T-cell (primary cell): ENCODE data around the gene S100A2. TPM values are rescaled to one million over a fixed set of nuclear protein-coding genes. Genes with fewer than 3 reads are reported as not detected.

Source experiments
- ATAC-seq, 4 experiments: fragments of 200-7000 bp in 3 of 4; fragments of 150-1000 bp in 1 of 4; cut with Tn5 transposase; replicated peaks in 1 of 4; 1 replicate in 3 of 4; 2 replicates in 1 of 4; pipeline ENCODE4 v1.10.0; 2021; ENCODE audit warnings: moderate library complexity in 3 of 4, mild to moderate bottlenecking in 2 of 4, moderate number of reproducible peaks in 1 of 4
- CTCF ChIA-PET, 2 donors: fragments of 300-600 bp; sonication (Branson Sonifier 250); formaldehyde crosslinking; loops; one replicate each; lab custom pipeline; 2022; ENCODE audit warnings: antibody characterized with exemption in 2 of 2; lab: Charles Lee
- POLR2A ChIA-PET, 2 donors: fragments of 300-600 bp; sonication (Branson Sonifier 250); formaldehyde crosslinking; loops; one replicate each; lab custom pipeline; 2022; ENCODE audit warnings: antibody characterized with exemption in 2 of 2; lab: Charles Lee
- DNase-seq, 35 experiments: peaks; one replicate each; pipeline versions ENCODE4 v3.0.0 to v3.0.0-alpha.2; 2013 to 2023
- H3K27ac ChIP-seq: one replicate; pipeline ENCODE4 v1.5.1; 2013; ENCODE audit warnings: low read length
- H3K27me3 ChIP-seq, 2 experiments: replicated peaks in 1 of 2; 1 replicate in 1 of 2; 2 replicates in 1 of 2; pipeline versions ENCODE4 v1.6.1 to v1.7.0; 2013; ENCODE audit warnings: low read length in 1 of 2, mixed read lengths in 1 of 2; ENCODE audit not compliant: control insufficient read depth in 2 of 2, insufficient read depth in 2 of 2; ENCODE audit errors: extremely low read depth in 1 of 2
- H3K36me3 ChIP-seq, 2 donors: 1 replicate in 1 of 2; 2 replicates in 1 of 2; pipeline versions ENCODE4 v1.6.1 to v1.7.0; 2013; ENCODE audit warnings: low read length in 1 of 2; ENCODE audit not compliant: control insufficient read depth in 2 of 2, insufficient read depth in 1 of 2; ENCODE audit errors: extremely low read depth in 1 of 2
- H3K4me1 ChIP-seq, 2 experiments: 1 replicate in 1 of 2; 2 replicates in 1 of 2; pipeline versions ENCODE4 v1.6.1 to v1.7.0; 2013; ENCODE audit warnings: low read length in 2 of 2, mixed read lengths in 1 of 2; ENCODE audit not compliant: insufficient read depth in 2 of 2, control insufficient read depth in 1 of 2; ENCODE audit errors: extremely low read depth in 1 of 2
- H3K4me3 ChIP-seq, 2 donors: 1 replicate in 1 of 2; 2 replicates in 1 of 2; pipeline versions ENCODE4 v1.5.1 to v1.7.0; 2013; ENCODE audit warnings: mild to moderate bottlenecking in 2 of 2, low read length in 1 of 2, moderate library complexity in 1 of 2; ENCODE audit not compliant: control insufficient read depth in 1 of 2; ENCODE audit errors: extremely low read depth in 1 of 2
- H3K9me3 ChIP-seq: 2 replicates; pipeline ENCODE4 v1.7.0; 2013
- H3K27ac Mint-ChIP-seq, 2 donors: one replicate each; pipeline ENCODE4 v1.8.0; 2020 to 2021; ENCODE audit warnings: mild to moderate bottlenecking in 2 of 2, mixed read lengths in 2 of 2
- H3K27me3 Mint-ChIP-seq, 2 donors: one replicate each; pipeline ENCODE4 v1.8.0; 2021 to 2022; ENCODE audit warnings: mixed read lengths in 2 of 2
- H3K36me3 Mint-ChIP-seq: one replicate; pipeline ENCODE4 v1.8.0; 2021; ENCODE audit warnings: mixed read lengths
- H3K4me1 Mint-ChIP-seq, 3 donors: one replicate each; pipeline ENCODE4 v1.8.0; 2020 to 2022; ENCODE audit warnings: mixed read lengths in 3 of 3, mild to moderate bottlenecking in 1 of 3
- H3K4me3 Mint-ChIP-seq, 3 donors: one replicate each; pipeline ENCODE4 v1.8.0; 2020 to 2022; ENCODE audit warnings: mild to moderate bottlenecking in 3 of 3, mixed read lengths in 3 of 3, moderate library complexity in 3 of 3
- H3K9me3 Mint-ChIP-seq, 3 donors: one replicate each; pipeline ENCODE4 v1.8.0; 2020 to 2022; ENCODE audit warnings: mixed read lengths in 3 of 3
- WGBS: methylation state at CpG from one replicate; pipeline ENCODE4 v1.1.5; 2013; ENCODE audit warnings: missing lambda C conversion rate; ENCODE audit not compliant: insufficient coverage; 5-methylcytosine and 5-hydroxymethylcytosine counted together
- total RNA-seq, 35 experiments: library from RNA in 6 of 35; stranded (reverse) in 6 of 35; fragments of 120-200 nt in 1 of 35; gene quantifications; one replicate each; pipeline versions ENCODE4 v1.2.1 to v1.2.4 and lab custom pipeline; 2013 to 2026

S100A2 gene
- total RNA-seq, result under 1 TPM in 1 of 5 donors, not detected in 4; 0.66 TPM
- total RNA-seq (2013), result 0.44 TPM
- 0 to 0.64 (median 0.07) reads per million in 29 experiments for total RNA-seq (lab: John Stamatoyannopoulos, UW)

DNA sequence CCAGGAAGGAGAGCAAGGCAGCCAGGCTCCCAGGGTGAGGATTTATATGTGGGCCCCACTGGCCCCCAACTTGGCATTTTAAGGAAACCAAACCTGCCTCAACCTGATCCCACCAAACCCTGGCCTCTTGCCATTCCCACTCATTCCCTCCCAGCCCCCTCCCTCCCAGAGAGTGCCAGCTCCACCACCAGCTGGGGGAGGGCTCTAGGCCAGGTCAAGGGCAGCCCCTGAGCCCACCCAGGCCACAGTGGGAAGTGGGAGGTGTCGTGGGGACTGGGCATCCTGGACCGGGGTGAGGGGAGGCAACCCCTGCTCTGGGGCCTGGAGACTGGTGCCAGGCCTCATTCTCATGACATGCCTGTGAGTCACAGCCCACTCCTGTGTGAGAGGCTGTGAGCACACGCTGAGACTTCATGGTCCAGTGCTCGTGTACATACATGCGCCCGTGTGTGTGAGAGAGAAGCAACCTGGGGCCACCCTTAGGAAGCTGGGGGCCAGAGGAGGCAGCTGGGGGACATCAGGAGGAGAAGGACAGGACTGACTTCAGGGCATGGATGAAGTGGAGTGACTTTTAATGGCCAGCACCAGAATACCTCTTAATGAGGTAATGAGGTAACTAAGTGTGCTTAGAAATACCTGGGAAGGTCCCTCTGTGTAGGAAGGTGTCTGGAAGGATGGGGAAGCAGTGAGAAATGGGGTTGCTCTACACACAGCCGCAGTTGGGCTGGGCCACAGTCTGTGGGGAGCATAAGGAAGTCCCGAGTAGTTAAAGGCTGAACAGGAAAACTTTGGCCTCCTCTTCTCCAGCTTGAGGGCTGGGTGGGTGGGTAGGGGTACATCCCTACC, at the start of gene S100A2:
Gene S100A2, minus strand, starts transcription at position 316 of the 846 bp plus-strand sequence. CDS start 1,967 bp downstream, outside the sequence.
- Histone ChIP-seq H3K4me3 (no peak within 1 kb of the TSS), H3K9me3 (no peaks in the 10 kb centered on the region), H3K27me3 (peaks cover 0 to 7% of the 10 kb centered on the region in 2 experiments), H3K27ac (peak within 1 kb of the TSS; percentile 74), H3K4me1 (peaks cover 4 to 37% of the 10 kb centered on the region in 2 experiments), H3K36me3 (no peaks in the 10 kb centered on the region)
- Mint-ChIP-seq H3K27ac (peak within 1 kb of the TSS; percentile 92 to 97), H3K4me3 (peak within 1 kb of the TSS in 2 of 3 donors; percentile 45 to 70), H3K4me1 (peaks cover 32 to 35% (median 32%) of the 10 kb centered on the region in 3 donors), H3K27me3 (no peaks in the 10 kb centered on the region), H3K9me3 (no peaks in the 10 kb centered on the region), H3K36me3 (no peaks in the 10 kb centered on the region)
- 67% methylated on average over 5 of the region's 8 CpGs for WGBS
- CTCF ChIA-PET, result interaction anchor here (0.5 to 1.5 kb wide), 5 partner anchors 30 to 58 kb away, joined by 3 to 12 read pairs (median 3); partner anchors contain the start of gene S100A6 (in 1 of the 2)
- DNase-seq (peak in 6 of 35 experiments; percentile 2 to 40 (median 18)), ATAC-seq (peak; percentile 39 to 54 (median 43))
- POLR2A ChIA-PET, result interaction anchor here in 1 of 2 donors (0.8 kb wide), 1 partner anchor 30 kb away, joined by 8 read pairs; the partner anchor contains the start of gene S100A6

GRCh38 chr1:153615406-153615805, 49.8 kb upstream of the S100A2 start:
- CTCF ChIA-PET, result no interaction called here
- H3K4me1 Mint-ChIP-seq, result peaks cover 5 to 7% (median 5%) of the 10 kb centered on the region in 3 donors
- Histone ChIP-seq H3K4me3 (no peak overlapping the region), H3K27ac (no peak overlapping the region), H3K27me3 (peaks cover 0 to 20% of the 10 kb centered on the region in 2 experiments), H3K9me3 (no peaks in the 10 kb centered on the region), H3K4me1 (peaks cover 0 to 6% of the 10 kb centered on the region in 2 experiments), H3K36me3 (no peaks in the 10 kb centered on the region)
- no peak for ATAC-seq
- POLR2A ChIA-PET, result interaction anchor here in 1 of 2 donors (0.6 kb wide), 1 partner anchor 39 kb away, joined by 3 read pairs; no protein-coding TSS in a partner anchor
- DNase-seq, result no peak
- H3K27ac Mint-ChIP-seq, result no peak overlapping the region
- no peak overlapping the region for H3K4me3 Mint-ChIP-seq
- H3K27me3 Mint-ChIP-seq, result no peaks in the 10 kb centered on the region
- H3K9me3 Mint-ChIP-seq, result no peaks in the 10 kb centered on the region
- H3K36me3 Mint-ChIP-seq, result no peaks in the 10 kb centered on the region
- WGBS, result no CpG with 5 or more reads among the region's 2 CpGs

GRCh38 chr1:153614906-153615305, 49.3 kb upstream of the S100A2 start:
- ATAC-seq, result no peak
- H3K27me3 Mint-ChIP-seq, result no peaks in the 10 kb centered on the region
- H3K4me3 Mint-ChIP-seq, result no peak overlapping the region
- CTCF ChIA-PET, result no interaction called here
- DNase-seq, result no peak
- H3K9me3 ChIP-seq, result no peaks in the 10 kb centered on the region
- H3K4me1 Mint-ChIP-seq, result peaks cover 5 to 7% (median 5%) of the 10 kb centered on the region in 3 donors
- peaks cover 0 to 6% of the 10 kb centered on the region in 2 experiments for H3K4me1 ChIP-seq
- H3K27me3 ChIP-seq, result peaks cover 0 to 20% of the 10 kb centered on the region in 2 experiments
- no peaks in the 10 kb centered on the region for H3K9me3 Mint-ChIP-seq
- no peaks in the 10 kb centered on the region for H3K36me3 ChIP-seq
- WGBS, result 100% methylated on average over 1 of the region's 7 CpGs
- H3K36me3 Mint-ChIP-seq, result no peaks in the 10 kb centered on the region
- H3K27ac ChIP-seq, result no peak overlapping the region
- no peak overlapping the region for H3K27ac Mint-ChIP-seq
- H3K4me3 ChIP-seq, result no peak overlapping the region
- POLR2A ChIA-PET, result interaction anchor here in 1 of 2 donors (0.6 kb wide), 1 partner anchor 39 kb away, joined by 3 read pairs; no protein-coding TSS in a partner anchor

- Mint-ChIP-seq H3K4me1 (peaks cover 5 to 7% (median 5%) of the 10 kb centered on the region in 3 donors), H3K4me3 (no peak overlapping the region), H3K36me3 (no peaks in the 10 kb centered on the region), H3K27me3 (no peaks in the 10 kb centered on the region), H3K9me3 (no peaks in the 10 kb centered on the region), H3K27ac (no peak overlapping the region)
- H3K4me3 ChIP-seq, result no peak overlapping the region
- DNase-seq, result no peak
- ChIA-PET CTCF (no interaction called here), POLR2A (interaction anchor here in 1 of 2 donors (0.6 kb wide), 1 partner anchor 27 kb away, joined by 3 read pairs; no protein-coding TSS in a partner anchor)
- peaks cover 0 to 6% of the 10 kb centered on the region in 2 experiments for H3K4me1 ChIP-seq
- H3K9me3 ChIP-seq, result no peaks in the 10 kb centered on the region
- H3K36me3 ChIP-seq, result no peaks in the 10 kb centered on the region
- 75% methylated on average over 1 of the region's 2 CpGs for WGBS
- no peak for ATAC-seq
- no peak overlapping the region for H3K27ac ChIP-seq
- H3K27me3 ChIP-seq, result peaks cover 0 to 20% of the 10 kb centered on the region in 2 experiments
Measured at GRCh38 chr1:153614189-153614900, 48.7 kb upstream of the S100A2 start.

DNA sequence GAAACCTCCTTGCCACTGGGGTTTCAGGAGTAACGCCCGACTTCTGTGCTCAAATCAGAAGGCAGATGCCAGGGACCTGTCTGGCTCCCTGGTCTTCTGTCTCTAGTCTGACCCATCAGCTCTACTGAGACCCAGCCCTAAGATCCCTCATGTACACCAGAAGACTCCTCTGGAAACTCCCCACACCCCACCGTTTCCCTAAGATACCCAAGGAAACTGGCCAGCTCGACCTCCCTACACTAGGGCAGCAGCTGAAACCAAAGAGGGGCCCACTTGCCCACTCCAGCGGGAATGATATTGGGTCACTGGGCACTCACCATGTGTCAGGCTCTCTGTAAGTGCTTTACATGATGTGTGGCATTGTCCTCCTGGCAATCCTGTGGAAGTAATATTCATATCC, 47.8 kb upstream of the S100A2 start:
- ATAC-seq (no peak), DNase-seq (no peak)
- ChIA-PET CTCF (no interaction called here), POLR2A (no interaction called here)
- Mint-ChIP-seq H3K4me1 (peaks cover 5 to 7% (median 5%) of the 10 kb centered on the region in 3 donors), H3K4me3 (no peak overlapping the region), H3K9me3 (no peaks in the 10 kb centered on the region), H3K27ac (no peak overlapping the region), H3K36me3 (no peaks in the 10 kb centered on the region), H3K27me3 (no peaks in the 10 kb centered on the region)
- Histone ChIP-seq H3K9me3 (no peaks in the 10 kb centered on the region), H3K4me1 (peaks cover 0 to 6% of the 10 kb centered on the region in 2 experiments), H3K4me3 (no peak overlapping the region), H3K36me3 (no peaks in the 10 kb centered on the region), H3K27me3 (peaks cover 0 to 20% of the 10 kb centered on the region in 2 experiments), H3K27ac (no peak overlapping the region)
- WGBS, result 91% methylated on average over 4 of the region's 5 CpGs
